ENCODE measurements around the gene CISTR.

Gene CISTR

GRCh38 chr12:53713516-53713915 is 38.3 kb downstream of the CISTR start:
- no peak for DNase-seq

- peak; percentile 31 for DNase-seq
Observed at GRCh38 chr12:53712059-53712643, 39.6 kb downstream of the CISTR start.

- DNase-seq: no peak
Observed at GRCh38 chr12:53710091-53710490, 41.7 kb downstream of the CISTR start.

- DNase-seq: no peak
Observed at GRCh38 chr12:53709671-53710070, 42.1 kb downstream of the CISTR start.

GRCh38 chr12:53706080-53706479 is 45.7 kb downstream of the CISTR start:
- no peak for DNase-seq

- peak; percentile 3 for DNase-seq
Observed at GRCh38 chr12:53703756-53704155, 48.0 kb downstream of the CISTR start.

GRCh38 chr12:53701518-53702264 is 50.1 kb downstream of the CISTR start:
- peak; percentile 26 for DNase-seq

- DNase-seq: no peak
Observed at GRCh38 chr12:53700567-53700966, 51.2 kb downstream of the CISTR start.

- no peak for DNase-seq
Observed at GRCh38 chr12:53699678-53700025, 52.1 kb downstream of the CISTR start.

GRCh38 chr12:53698948-53699677 is 52.7 kb downstream of the CISTR start:
- DNase-seq: no peak

- DNase-seq: no peak
Observed at GRCh38 chr12:53696655-53697331, 55.0 kb downstream of the CISTR start.
